Spleen (tissue), 7 donors: ENCODE measurements around the gene SNX32.

Experiments used
- POLR2AphosphoS5 ChIP-seq, 3 donors: sonication (generic); formaldehyde crosslinking; IDR thresholded peaks; one replicate each; pipeline ENCODE4 v1.5.1; 2017; ENCODE audit warnings: antibody characterized with exemption in 3 of 3
- TF ChIP-seq, protein P1 (sequence below), 11 experiments: fragments of 200-600 bp in 7 of 11; fragments of 450-650 bp in 4 of 11; sonication (generic) in 4 of 11; IDR thresholded peaks in 8 of 11; conservative IDR thresholded peaks in 3 of 11; 1 replicate in 7 of 11; 2 replicates in 4 of 11; pipeline versions ENCODE4 v1.4.0 to v1.8.0; 2016 to 2021; ENCODE audit warnings: antibody characterized with exemption in 11 of 11, inconsistent platforms in 4 of 11, mild to moderate bottlenecking in 1 of 11
- donor health status: DM: no; HTN: no; CAD: no; lungs with moderate emphysema.
- donor health status: DM: no; HTN: no; CAD: no.
- donor health status: DM: no; HTN: no; CAD: no.

GRCh38 chr11:65790902-65791650 is 42.7 kb upstream of the SNX32 start:
- no peak for TF ChIP-seq POLR2AphosphoS5 (IDR thresholded peaks at IDR 0.05)
- TF ChIP-seq, protein P1, sequence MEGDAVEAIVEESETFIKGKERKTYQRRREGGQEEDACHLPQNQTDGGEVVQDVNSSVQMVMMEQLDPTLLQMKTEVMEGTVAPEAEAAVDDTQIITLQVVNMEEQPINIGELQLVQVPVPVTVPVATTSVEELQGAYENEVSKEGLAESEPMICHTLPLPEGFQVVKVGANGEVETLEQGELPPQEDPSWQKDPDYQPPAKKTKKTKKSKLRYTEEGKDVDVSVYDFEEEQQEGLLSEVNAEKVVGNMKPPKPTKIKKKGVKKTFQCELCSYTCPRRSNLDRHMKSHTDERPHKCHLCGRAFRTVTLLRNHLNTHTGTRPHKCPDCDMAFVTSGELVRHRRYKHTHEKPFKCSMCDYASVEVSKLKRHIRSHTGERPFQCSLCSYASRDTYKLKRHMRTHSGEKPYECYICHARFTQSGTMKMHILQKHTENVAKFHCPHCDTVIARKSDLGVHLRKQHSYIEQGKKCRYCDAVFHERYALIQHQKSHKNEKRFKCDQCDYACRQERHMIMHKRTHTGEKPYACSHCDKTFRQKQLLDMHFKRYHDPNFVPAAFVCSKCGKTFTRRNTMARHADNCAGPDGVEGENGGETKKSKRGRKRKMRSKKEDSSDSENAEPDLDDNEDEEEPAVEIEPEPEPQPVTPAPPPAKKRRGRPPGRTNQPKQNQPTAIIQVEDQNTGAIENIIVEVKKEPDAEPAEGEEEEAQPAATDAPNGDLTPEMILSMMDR (IDR thresholded peaks at IDR 0.05 in 8 of 11, conservative IDR thresholded peaks at IDR 0.05 in 3 of 11), result no peak
